ENCODE results near the gene HOXC11.

HOXC11 gene

DNA sequence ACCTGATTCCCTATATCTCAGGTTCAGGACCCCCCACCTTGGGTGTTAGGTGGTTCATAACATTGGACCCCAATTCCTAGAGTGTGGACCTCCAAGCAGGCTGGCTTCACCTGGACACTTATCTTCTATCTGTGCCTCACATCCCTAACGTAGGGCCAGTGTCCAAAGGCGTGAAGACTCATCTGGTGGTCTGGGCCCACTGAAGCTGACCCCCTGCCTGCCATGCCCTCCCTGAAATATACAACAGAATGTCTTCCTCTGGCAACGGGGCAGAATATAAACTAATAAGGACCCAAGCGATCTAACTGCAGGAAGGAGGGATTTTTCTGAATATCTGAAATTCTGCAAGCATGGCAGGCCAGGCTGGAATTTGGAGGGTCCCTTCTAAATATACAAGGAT, 28.7 kb upstream of the HOXC11 start:
- no peak for DNase-seq

DNA sequence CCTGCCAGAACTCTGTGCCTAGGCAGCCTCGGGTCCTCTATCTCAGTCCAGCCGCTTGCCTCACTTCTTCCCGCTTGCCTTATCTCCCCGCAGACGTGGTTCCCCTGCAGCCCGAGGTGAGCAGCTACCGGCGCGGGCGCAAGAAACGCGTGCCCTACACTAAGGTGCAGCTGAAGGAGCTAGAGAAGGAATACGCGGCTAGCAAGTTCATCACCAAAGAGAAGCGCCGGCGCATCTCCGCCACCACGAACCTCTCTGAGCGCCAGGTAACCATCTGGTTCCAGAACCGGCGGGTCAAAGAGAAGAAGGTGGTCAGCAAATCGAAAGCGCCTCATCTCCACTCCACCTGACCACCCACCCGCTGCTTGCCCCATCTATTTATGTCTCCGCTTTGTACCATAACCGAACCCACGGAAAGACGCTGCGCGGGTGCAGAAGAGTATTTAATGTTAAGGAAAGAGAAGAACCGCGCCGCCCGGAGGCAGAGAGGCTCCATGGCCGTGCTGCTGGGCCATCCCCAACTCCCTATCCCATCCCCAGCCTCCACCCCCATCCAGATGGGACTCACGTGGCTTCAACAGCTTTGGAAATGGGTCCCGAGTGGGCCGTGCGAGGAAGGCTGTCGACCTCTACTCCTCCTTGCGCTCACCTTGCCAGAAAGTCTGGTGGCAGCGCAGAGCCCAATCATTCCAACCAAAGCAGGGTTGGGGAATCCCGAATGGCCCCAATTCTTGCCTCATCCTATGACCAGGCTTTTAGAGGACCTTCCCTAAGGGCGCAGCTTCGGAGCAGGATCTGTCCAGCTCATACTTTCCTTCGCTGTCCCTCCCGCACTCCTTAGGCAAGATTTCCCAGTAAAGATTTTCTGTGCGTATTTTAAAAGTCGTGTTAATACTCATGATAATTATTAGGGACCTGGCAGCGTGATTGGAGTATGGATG, 27.7 kb upstream of the HOXC11 start:
- DNase-seq, result no peak

DNA sequence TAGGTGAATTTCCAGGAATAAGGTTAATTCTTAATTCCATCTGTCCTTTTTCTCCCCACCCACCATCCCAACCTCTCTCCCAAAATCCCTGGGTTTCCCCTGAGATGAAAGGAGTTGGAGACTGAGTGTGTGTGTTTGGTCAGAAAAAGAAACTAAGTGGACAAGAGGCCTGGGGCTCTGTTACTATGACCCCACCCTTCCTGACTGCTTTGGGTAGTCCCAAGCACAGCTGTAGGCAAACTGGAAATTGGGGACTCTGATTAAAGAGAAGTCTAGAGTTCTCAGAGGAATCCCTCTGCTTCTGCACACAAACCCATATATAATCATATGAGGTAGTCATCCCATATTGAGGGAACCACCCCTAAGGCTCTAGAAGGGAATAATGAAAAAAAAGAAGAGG, 25.2 kb upstream of the HOXC11 start:
- DNase-seq, result no peak

DNA sequence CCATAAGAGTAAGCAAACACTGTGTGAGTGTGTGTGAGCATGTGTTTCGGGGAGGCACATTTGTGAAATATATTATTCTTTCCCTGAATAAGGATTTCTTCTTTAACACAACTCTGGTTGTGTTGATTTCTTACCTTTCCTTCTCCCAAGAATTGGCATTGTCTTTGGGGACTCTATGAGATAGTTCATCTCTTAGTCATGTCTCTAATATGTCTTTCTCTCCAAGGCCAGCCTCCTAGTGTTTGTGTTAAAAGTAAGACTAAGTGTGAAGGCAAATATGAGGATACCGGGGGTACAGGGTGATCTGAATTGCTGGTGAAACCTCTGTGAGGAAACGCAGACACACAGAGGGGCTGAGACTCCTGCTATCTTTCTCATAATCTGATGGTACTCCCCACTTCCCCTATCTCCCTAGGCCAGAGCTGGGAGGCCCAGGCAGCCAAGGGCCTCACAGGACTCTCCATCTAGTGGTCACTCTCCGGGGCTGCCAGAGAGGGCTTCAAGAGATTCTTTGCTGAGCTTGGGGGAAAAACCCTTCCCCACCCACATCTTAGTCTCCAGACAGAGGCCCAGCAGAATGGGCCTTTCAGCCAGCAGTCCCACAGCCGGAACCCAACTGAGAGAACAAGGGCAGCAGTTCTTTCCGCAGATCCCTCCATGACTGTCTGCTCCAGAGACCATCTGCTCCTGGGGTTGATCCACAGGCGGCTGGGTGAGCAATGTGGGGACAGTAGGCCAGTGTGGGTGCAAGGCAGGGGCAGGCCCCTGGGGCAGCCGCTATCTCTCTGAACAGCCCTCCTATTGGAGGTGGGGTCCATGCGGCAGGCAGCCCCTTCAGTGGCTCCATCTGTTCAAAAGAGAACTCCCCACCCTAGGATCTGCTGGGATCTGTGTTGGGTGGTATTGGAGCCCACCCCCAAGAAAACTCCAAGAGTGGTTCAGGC, 24.0 kb upstream of the HOXC11 start:
- DNase-seq, result no peak

DNA sequence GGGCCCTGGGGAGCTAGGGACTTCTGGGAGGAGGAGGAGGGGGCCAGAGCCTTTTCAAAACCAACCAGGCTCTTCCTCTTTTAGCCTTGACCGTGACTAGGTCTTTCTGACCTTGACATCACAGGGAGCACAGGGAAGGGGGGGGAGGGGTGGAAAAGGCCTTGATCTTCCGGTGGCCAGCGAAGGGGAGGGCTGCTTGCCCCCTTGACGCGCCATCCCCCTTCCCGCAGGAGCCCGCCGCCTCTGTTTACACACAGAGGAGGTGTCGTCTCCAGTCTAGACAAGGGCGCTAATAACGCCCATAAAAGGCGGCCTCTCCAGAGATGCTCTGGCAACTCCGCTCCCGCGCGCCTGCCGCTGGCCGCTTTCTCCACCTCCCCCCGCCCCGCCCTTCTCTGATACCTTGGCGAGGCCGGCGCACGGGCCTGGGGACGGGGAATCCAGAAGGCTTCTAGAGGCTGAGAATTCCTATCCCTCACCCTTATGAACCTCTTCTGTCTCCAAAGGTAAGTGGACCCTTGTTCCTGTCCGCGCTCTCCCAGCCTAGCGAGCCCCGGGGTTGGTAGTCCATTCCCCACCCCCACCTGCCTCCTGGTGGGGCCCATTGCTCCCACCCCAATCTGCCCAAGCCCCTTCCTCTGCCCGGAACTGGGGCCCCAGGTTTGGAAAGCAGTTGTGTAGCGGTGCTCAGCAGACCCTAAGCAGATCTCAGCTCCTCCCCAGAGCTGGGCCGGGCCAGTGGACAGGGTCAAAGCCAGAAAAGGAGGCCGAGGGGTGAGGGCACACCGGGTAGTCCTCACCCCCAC, 23.1 kb upstream of the HOXC11 start:
- no peak for DNase-seq

DNA sequence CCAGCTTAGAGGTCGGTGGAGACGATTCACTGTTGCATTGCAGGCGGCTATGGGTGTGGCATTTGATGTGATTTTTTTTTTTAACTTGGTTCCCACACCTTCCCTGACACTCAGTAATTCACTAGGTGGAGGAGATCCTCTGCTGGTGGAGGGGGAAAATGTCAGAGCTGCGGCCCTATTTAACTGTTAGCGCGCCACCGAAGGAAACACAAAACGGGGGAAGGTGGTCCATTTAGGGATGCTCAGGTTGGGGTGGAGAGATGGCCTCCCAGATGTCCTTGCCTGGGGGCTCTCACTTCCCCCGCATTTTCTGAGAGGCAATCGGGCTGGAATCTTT, 22.5 kb upstream of the HOXC11 start:
- no peak for DNase-seq

DNA sequence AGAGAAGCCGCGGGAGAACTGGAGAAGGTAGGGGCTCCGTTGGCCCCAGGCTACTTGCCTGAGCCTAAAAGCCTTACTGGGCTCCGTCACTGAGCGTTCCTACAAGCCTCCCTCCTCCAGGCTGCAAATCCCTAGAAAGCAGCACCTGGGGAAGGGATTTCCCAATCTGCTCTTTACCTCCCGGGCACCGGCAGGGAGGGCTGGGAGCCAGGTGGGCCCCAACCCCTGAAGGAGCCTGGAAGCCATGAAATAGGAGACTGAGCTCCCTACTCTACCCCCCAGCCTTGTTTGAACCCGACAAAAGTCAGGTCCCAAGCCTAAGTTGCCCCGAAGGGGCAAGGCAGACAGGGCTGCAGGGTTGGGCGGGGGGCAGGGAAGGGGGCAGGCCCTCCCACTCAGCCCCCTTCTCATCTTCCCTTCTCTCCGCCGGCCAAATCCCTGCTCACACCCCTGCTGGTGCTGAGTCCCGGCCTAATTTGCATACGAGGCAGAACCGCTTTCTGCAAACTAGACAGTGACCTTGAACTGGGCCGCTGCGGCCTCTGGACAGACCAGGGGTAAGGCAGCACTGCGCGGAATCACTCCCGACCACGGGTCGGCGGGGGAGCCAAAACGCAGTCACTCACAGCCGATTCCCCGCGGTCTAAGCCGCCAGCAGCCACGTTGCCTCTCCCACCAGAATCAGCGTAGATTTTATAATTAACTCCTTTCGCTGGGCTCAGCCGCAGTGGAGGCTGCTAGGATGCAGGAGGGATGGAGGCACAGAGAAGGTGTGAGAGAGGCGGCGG, 21.9 kb upstream of the HOXC11 start:
- no peak for DNase-seq

DNA sequence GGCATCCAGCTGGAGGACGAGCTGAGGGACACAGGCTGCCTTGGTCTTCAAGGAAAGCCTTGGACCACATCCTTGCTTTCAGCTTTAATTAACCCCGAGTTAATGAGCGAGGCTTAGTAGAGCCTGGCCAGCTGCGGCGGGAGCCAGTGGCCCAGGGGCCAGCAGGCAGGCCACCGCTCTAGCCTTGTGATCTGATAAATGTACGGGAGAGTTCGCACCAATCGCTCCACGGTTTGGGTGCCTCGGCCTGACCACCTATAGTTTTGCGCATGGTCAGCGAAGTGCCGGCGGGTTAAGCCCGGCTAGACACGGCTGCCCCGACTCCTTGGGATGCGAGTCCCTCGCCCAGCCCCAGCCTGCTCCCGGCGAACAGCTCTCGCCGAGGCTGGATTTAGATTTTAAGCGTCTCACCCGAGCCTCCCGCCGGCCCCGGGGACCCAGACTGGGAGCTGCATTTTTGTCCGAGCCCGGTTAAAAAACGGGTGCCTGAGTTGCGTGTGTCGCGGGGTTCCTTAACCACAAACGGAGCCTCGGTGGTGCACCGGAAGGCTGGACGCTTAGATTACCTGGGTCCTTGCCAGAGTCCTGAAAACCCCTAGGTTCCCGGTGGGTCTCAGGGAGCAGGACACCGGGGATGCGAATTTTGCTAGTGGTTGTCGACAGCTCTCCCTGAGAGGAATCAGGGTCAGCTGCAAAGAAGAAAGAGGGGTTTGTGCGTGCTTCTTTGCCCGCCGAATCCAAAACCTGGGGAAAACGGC, 21.2 kb upstream of the HOXC11 start:
- DNase-seq, result no peak

DNA sequence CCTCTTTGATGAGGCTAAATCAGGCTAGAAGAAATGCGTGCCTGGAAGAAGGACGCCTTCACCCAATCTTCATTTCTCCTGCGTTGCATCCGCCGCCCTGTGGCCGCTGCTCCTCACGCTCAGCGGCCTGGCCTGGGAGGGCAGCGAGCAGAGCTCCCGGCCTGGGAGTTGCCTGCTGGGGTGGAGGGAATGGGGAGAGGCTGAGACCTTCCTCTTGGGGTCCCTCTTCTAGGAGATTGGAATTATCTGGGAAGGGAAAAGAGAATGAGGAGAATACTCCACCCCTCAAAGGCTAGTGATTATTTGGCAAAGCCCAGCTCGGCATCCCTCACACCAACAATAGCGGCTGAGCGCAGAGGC, 20.6 kb upstream of the HOXC11 start:
- DNase-seq, result no peak

DNA sequence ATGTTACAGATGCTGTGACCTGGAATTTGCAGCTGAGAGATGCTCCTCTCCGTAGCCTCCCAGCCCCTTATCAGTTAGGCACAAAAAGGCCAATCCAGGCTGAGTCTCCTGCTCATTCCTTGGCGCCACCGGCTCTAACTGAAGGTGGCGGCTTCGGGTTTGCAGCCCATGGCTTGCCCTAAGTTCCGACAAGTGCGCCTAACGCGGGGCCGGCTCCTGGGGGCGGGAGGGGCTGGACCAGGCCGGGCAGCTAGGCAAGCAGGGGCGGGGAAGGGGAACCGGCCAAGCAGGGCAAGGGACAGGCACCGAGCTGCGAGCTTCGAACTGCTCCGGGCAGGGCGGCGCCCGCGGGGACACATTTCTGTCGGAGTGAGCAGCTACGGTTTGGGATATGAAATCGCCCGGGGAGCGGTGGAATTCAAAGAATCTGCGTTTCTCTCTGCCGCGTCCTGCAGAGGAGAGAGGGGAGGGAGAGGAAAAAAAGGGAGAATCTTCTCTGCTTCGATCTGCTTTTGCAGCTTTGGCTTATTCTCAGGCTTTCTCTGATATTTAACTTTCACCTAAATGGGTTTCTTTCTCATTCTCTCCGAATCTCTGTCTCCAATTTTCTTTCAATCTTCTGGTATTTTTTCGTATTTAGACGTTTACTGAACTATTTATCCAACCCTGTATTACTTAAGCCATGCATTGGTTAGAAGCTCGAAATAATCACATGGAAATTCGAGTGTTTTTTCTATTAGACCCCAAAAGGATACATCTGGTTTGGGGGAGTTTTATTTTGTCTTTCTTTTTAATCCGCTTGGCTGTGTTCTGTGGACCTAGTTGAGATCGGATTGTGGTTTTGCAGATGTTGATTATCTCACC, 19.8 kb upstream of the HOXC11 start:
- DNase-seq, result no peak

DNA sequence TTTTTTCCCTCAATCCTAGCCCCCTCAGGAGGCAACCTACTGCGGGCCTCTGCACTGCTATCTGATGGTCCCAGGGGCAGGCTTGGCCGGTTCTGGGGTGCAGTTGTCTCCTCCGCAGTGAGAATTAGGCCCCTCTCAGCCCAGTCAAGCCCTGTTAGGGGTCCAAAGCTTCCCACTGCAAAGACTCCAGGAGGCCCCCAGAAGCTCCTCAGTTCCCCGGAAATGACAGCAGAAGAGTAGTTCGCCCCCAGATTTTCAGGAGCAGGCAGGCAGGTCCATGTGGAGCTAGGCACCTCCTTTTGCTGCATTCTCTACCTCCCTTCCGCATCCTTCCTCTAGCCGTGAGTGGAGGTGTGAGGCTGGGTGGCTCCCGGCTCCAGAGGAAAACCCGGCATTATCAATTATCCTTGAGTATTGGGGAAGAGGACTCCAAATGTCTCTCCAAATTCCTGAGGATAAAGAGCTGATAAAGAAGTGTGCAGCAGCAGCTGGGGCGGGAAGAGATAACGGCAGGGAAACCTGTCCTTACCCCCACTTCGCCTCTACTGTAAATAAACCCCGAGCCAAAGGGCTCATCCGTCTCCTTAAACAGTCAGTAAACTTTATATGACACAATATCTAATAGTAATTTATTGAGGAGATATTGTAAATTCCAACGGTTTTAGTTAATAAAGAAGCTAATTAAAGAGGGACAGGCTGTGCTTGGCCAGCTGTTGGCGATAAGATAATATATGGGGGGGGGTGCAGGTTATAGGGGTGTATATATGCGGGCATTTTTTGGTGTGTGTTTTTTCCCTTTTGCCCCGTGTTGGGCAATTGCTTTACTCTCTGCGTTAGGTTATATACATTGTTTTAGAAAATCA, 18.9 kb upstream of the HOXC11 start:
- DNase-seq, result no peak

DNA sequence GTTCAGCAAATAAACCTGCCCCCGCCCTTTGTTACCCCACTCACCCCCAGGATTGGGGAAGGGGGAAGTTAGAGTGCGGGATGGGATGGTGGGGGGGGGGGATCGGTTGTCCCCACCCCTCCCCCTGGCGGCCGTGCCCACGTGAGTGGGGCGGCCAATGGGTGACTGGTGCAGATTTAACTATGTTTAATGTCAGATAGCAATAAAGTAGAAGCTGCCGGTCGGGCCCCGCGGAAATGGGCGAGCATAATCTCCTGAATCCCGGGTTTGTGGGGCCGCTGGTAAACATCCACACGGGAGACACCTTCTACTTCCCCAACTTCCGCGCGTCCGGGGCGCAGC, 18.3 kb upstream of the HOXC11 start, which contains the start of gene HOXC12:
HOXC12 (plus strand) TSS at position 210 of the 342 bp plus-strand sequence; CDS start at position 237, 27 bp downstream.
- DNase-seq, result no peak

DNA sequence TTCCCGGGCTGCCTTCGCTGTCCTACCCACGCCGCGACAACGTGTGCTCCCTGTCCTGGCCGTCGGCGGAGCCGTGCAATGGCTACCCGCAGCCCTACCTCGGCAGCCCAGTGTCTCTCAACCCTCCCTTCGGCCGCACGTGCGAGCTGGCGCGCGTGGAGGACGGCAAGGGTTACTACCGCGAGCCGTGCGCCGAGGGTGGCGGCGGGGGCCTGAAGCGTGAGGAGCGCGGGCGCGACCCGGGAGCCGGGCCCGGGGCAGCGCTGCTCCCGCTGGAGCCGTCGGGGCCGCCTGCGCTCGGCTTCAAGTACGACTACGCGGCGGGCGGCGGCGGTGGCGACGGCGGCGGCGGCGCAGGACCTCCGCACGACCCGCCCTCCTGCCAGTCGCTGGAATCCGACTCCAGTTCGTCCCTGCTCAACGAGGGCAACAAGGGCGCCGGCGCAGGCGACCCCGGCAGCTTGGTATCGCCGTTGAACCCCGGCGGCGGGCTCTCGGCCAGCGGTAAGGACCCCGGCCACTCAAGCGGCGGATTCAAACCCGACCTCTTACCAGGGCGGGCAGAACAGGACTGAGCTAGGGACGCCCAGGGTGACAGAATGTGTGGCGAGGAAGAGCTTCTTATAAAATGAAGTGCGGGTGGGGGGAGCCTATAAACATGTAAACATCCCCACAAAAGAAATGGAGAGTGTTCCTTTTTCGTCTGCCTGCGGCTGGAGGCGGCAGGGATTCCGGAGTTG, 17.7 kb upstream of the HOXC11 start:
- DNase-seq, result no peak

DNA sequence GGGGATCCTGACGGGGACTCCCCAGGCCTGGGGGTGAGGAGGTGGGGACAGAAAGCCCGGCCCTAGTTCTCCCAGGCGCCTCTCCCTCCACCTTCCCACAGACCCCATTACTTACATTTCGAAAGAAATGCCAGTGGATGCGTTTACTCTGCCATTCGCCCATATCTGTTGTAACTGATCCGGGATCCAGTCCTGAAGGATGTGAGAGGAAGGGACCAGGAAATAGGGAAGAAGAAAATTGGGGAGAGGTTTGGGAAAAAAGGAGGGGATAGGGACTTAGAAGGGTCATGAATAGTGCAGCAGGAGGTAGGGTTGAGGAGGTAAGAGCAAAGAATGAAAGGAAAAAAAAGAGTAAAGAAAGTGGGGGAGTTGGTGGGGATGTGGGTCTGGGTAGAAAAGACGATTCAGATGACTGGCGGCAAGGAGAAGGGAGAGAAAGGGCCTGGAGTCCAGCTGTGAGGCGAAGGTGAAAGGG, 17.1 kb upstream of the HOXC11 start:
- no peak for DNase-seq

DNA sequence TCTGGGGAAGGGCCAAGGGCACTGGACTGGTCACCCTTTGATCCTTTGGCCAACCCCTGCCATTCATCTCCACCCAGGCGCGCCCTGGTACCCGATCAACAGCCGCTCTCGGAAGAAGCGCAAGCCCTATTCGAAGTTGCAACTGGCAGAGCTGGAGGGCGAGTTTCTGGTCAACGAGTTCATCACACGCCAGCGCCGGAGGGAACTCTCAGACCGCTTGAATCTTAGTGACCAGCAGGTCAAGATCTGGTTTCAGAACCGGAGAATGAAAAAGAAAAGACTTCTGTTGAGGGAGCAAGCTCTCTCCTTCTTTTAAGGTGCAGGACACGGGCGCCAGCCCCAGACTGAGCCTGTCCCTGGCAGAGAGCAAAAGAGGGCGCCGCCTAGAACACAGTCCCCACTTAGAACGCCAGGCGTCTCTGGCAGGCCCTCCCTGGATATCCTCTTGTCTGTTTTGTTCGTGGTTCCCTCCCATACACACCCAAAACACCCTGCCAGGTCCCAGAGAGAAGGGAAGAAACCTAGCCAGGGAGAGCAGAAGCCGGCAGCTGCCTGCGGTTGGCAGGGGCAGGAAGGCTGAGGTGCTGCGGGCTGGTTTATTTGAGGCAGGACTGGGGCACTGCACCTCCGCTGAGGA, 16.6 kb upstream of the HOXC11 start:
- no peak for DNase-seq

DNA sequence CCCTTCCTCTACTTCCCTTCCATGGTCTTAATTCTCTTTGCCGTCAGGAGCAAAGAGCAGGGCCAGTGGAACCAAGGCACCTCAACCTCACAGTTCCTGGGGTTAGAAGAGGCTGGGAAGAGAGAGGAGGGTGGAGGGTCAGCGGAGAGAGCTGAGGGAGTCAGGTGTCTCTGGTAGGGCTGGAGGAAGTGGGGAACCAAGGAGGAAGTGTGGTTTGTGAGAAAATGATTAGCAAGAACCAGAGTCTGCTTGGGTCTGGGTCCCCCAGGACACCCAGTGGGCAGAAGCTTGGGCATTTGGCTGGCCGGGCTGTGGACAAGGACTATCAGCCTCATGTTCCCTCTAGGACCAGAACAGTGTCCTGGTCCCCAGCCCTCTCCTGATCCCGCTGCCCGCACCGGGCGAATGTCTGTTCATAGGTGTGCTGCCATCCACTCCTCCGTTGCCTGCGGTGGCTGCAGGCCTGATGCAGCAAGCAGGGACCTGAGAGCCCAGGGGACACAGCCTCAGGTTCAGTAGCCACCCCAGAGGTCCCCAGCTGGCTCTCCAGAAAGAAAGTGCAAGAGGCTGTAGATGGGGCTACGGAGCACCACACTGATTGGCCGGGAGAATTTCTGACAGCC, 15.9 kb upstream of the HOXC11 start:
- DNase-seq, result no peak

DNA sequence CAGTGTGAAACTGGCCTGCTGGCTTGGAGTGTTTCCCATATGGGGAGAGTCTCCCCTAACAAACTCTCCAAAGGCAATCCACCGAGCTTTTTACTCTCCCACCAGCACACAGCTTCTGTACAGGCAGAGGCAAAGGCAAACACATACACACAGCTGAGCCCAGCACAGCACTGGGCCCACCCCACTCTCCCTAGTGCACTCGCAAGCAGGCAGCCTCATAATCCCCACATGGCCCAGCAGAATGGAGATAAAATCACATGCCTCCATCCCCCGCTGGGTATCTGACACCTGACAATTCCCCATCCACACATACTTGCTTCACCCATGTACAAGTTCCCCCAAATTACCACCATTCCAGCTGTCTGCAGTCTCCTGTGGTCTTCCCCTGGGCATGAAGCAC, 14.8 kb upstream of the HOXC11 start:
- DNase-seq, result no peak

DNA sequence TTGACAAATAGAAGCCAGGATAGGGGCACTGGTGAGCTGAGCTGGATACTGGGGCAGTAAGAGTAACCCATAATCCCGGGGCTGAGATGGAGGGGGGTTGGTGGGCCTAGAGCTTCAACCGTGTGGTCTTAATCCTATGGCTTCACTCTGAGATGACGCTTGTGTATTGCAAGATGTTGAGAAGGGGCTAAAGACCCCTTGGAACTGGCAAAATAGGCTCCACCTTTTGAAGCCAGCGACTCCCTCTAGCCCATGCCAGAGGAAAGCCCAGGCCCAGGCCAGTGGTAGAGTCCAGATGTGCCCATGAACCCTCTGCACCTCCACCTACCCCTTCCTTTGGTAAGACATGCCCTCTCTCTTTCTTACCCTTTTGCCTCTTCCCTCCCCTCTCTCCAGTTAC, 13.6 kb upstream of the HOXC11 start:
- DNase-seq, result no peak
